Parathyroid adenoma (tissue), 2 donors: ENCODE results near the gene AGBL4.

Experiments
- H2AFZ ChIP-seq: fragments of 300-600 bp; sonication (generic); one replicate; pipeline ENCODE4 v1.7.0; 2017; ENCODE audit warnings: antibody characterized with exemption, mild to moderate bottlenecking
- H3K27ac ChIP-seq: fragments of 300-600 bp; sonication (generic); one replicate; pipeline ENCODE4 v1.7.0; 2017
- H3K27me3 ChIP-seq: fragments of 300-600 bp; sonication (generic); one replicate; pipeline ENCODE4 v1.7.0; 2017; ENCODE audit warnings: low read length; ENCODE audit not compliant: control insufficient read depth, insufficient read depth
- H3K36me3 ChIP-seq: fragments of 300-600 bp; sonication (generic); one replicate; pipeline ENCODE4 v1.7.0; 2017; ENCODE audit warnings: low read length; ENCODE audit not compliant: control insufficient read depth, insufficient read depth
- H3K4me1 ChIP-seq: fragments of 300-600 bp; sonication (generic); one replicate; pipeline ENCODE4 v1.7.0; 2017; ENCODE audit warnings: control low read depth
- H3K4me2 ChIP-seq: fragments of 300-600 bp; sonication (generic); one replicate; pipeline ENCODE4 v1.7.0; 2017; ENCODE audit warnings: low read length
- H3K4me3 ChIP-seq: fragments of 300-600 bp; sonication (generic); one replicate; pipeline ENCODE4 v1.7.0; 2017; ENCODE audit warnings: low read depth, low read length
- H3K79me2 ChIP-seq: fragments of 300-600 bp; sonication (generic); one replicate; pipeline ENCODE4 v1.7.0; 2017; ENCODE audit warnings: control low read depth
- H3K9ac ChIP-seq: fragments of 300-600 bp; sonication (generic); one replicate; pipeline ENCODE4 v1.7.0; 2017; ENCODE audit warnings: mild to moderate bottlenecking
- H3K9me3 ChIP-seq: fragments of 300-600 bp; sonication (generic); one replicate; pipeline ENCODE4 v1.7.0; 2017; ENCODE audit warnings: low read length; ENCODE audit not compliant: control insufficient read depth
- TF ChIP-seq, protein P1 (sequence below): fragments of 300-600 bp; sonication (generic); IDR thresholded peaks from one replicate; pipeline ENCODE4 v1.7.0; 2017; ENCODE audit warnings: antibody characterized with exemption, mild to moderate bottlenecking
- donor health status: primary hyperparathyroidism.

Gene AGBL4

GRCh38 chr1:48678710-48679505 lies 1344.8 kb downstream of the AGBL4 start:
- no peak overlapping the region for H3K4me3 ChIP-seq
- no peak overlapping the region for H3K27ac ChIP-seq
- H3K36me3 ChIP-seq: no peaks in the 10 kb centered on the region
- H3K9me3 ChIP-seq: no peaks in the 10 kb centered on the region
- no peaks in the 10 kb centered on the region for H3K4me1 ChIP-seq
- no peaks in the 10 kb centered on the region for H3K79me2 ChIP-seq
- H2AFZ ChIP-seq: no peak overlapping the region
- TF ChIP-seq, protein P1, sequence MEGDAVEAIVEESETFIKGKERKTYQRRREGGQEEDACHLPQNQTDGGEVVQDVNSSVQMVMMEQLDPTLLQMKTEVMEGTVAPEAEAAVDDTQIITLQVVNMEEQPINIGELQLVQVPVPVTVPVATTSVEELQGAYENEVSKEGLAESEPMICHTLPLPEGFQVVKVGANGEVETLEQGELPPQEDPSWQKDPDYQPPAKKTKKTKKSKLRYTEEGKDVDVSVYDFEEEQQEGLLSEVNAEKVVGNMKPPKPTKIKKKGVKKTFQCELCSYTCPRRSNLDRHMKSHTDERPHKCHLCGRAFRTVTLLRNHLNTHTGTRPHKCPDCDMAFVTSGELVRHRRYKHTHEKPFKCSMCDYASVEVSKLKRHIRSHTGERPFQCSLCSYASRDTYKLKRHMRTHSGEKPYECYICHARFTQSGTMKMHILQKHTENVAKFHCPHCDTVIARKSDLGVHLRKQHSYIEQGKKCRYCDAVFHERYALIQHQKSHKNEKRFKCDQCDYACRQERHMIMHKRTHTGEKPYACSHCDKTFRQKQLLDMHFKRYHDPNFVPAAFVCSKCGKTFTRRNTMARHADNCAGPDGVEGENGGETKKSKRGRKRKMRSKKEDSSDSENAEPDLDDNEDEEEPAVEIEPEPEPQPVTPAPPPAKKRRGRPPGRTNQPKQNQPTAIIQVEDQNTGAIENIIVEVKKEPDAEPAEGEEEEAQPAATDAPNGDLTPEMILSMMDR: no peak
- no peak overlapping the region for H3K9ac ChIP-seq
- no peak overlapping the region for H3K4me2 ChIP-seq
- H3K27me3 ChIP-seq: no peaks in the 10 kb centered on the region

- no peak overlapping the region for H3K9ac ChIP-seq
- no peaks in the 10 kb centered on the region for H3K79me2 ChIP-seq
- no peaks in the 10 kb centered on the region for H3K9me3 ChIP-seq
- no peak overlapping the region for H2AFZ ChIP-seq
- peak overlapping the region; percentile 2 for H3K4me2 ChIP-seq
- no peaks in the 10 kb centered on the region for H3K27me3 ChIP-seq
- TF ChIP-seq, protein P1: peak; percentile 58
- H3K27ac ChIP-seq: no peak overlapping the region
- H3K4me3 ChIP-seq: no peak overlapping the region
- H3K4me1 ChIP-seq: no peaks in the 10 kb centered on the region
- no peaks in the 10 kb centered on the region for H3K36me3 ChIP-seq
Observed at GRCh38 chr1:48677306-48678287, 1346.2 kb downstream of the AGBL4 start.

DNA sequence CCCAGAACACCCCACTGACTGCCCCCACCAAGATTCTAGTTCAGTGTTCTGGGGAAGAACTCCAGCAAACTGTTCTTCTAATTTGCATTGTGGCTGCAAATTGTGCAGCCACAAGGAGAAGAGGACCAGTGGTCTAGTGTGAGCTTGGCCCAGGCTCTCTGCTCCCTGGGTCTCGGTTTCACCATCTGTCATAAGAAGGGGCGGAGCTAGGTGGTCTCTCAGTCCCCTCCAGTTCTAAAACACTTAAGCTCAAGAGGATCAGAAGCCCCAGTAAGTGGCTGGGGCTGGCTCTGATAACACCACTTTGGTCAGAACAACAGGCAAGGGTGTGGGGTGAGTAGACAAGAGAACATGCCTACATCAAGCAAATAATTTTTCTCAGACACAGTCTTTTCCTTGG lies 1346.9 kb downstream of the AGBL4 start:
- H3K4me3 ChIP-seq: no peak overlapping the region
- H3K4me2 ChIP-seq: no peak overlapping the region
- H3K79me2 ChIP-seq: no peaks in the 10 kb centered on the region
- H3K36me3 ChIP-seq: no peaks in the 10 kb centered on the region
- H2AFZ ChIP-seq: no peak overlapping the region
- no peaks in the 10 kb centered on the region for H3K4me1 ChIP-seq
- H3K9me3 ChIP-seq: no peaks in the 10 kb centered on the region
- no peak overlapping the region for H3K9ac ChIP-seq
- H3K27me3 ChIP-seq: no peaks in the 10 kb centered on the region
- H3K27ac ChIP-seq: no peak overlapping the region
- TF ChIP-seq, protein P1: no peak

DNA sequence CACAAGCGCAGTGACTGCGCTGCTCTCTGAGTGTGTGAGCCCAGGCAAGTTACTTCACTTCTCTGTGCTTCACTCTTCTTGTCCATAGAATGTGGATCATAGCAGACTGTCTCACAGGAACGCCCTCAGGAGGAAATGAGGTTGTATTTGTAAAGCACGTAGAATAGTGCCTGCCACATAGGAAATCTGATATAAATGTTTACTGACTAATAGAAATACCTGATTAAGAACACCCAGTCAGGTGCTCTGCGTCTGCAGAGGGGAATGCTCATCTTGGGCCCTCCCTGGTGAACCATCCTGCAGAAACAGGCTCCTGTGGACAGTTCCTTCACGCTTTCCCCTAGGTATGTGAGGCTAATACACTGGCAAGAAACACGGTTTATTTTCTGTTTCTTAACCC lies 1347.4 kb downstream of the AGBL4 start:
- Histone ChIP-seq H3K4me2 (no peak overlapping the region), H2AFZ (no peak overlapping the region), H3K27me3 (no peaks in the 10 kb centered on the region), H3K4me3 (no peak overlapping the region), H3K9ac (no peak overlapping the region), H3K4me1 (no peaks in the 10 kb centered on the region), H3K27ac (no peak overlapping the region), H3K79me2 (no peaks in the 10 kb centered on the region), H3K36me3 (no peaks in the 10 kb centered on the region), H3K9me3 (no peaks in the 10 kb centered on the region)
- TF ChIP-seq, protein P1: no peak
